ENCODE results near the gene TNFRSF21.
"Not testable (repeated sequence)": the region's sequence is repeated elsewhere in the genome, so short reads cannot be mapped to it uniquely, and the experiment has no call there.

TNFRSF21 gene

GRCh38 chr6:47321577-47321976 lies 11.9 kb upstream of the TNFRSF21 start:
- DNase-seq, result no peak

GRCh38 chr6:47319867-47320266 lies 10.2 kb upstream of the TNFRSF21 start:
- no peak for DNase-seq

GRCh38 chr6:47319382-47319781 lies 9.7 kb upstream of the TNFRSF21 start:
- no peak for DNase-seq

DNA sequence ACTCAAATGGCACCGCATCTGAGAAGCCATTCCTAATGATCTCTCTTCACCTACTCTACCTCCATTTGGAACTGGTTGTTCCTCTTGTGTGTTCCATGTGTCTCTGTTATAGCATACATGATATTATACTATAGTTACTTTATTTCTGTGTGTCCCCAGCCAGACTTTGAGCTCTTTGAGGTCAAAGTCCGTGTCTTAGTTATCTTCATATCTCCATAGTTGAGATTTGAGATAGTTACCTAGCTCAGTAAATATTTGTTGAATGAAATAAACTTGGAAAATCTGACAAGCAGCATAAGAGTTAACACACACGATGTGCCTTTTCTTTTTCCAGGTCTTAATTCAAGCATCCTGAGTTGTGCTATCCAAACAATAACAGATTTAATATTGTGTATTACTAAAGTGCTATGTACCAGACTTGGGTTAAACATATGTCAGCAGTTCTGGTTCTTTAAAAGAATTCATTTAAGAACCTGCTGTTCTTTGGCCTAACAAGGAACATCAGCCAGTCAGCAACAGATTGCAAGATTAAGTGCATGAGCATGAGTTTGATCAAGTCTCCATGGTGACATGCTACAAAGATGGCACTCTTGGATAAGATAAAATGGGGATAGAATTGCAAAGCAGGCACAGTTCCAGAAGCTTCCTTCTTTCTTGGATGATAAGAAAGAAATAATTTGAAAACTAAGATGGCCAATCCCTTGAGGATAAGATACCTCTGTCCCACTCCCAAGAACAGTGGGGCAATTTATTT lies 8.7 kb upstream of the TNFRSF21 start:
- no peak for DNase-seq

- DNase-seq, result not testable (repeated sequence)
Measured at GRCh38 chr6:47315181-47315580, 5.5 kb upstream of the TNFRSF21 start.

DNA sequence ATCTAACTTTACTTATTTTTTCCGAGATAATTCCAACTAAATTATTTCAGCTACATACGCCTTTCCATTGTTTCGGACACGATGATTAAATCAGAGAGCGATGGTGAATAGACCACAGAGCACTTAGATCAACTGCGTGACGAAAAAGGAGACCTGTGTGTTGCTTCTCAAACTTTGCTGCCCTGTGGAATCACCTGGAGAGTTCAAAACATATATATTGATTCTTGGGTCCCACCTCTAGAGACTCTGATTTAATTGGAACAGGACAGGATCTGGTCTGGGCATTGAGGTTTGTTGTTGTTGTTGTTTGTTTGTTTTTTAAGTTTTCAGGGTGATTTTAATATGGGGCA lies 401 bp upstream of the TNFRSF21 start:
- DNase-seq, result no peak

DNA sequence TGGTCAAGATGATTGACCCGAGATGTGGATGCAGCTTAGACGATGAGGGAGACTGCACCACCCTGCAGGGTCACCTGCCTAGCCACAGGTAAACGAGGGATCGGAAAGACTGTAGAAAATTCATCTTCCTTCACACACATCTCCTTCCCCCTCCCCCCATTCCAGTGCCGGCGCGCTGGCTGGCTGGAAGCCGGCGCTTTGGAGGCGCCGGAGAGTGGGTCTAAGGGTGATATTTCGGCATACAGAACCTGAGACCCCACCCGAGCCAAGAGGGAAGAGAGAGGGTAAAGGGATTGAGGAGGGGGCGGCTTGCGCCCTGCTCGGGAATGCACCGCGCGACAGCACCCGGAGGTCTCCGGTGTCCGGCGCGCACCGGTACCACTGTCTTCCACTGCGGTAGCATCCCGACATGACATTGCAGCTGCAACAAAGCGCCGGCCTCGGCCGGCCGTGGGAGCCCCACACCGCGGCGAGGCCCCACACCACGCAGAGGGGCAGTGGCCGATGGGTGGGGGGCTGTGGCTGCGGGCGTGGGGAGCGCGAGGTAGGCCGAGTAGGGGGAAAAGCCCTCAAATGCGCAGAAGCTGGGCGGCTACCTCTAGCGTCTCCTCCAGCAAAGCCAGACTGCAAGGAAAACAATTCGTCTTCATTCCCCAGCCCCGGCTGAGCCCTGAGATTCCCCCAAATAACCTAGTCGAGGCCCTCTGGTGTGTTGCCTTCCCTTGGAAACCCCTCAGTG lies 984 bp downstream of the TNFRSF21 start:
- peak; percentile 83 for DNase-seq

GRCh38 chr6:47308198-47308517 lies 1.5 kb downstream of the TNFRSF21 start:
- peak; percentile 49 for DNase-seq

DNA sequence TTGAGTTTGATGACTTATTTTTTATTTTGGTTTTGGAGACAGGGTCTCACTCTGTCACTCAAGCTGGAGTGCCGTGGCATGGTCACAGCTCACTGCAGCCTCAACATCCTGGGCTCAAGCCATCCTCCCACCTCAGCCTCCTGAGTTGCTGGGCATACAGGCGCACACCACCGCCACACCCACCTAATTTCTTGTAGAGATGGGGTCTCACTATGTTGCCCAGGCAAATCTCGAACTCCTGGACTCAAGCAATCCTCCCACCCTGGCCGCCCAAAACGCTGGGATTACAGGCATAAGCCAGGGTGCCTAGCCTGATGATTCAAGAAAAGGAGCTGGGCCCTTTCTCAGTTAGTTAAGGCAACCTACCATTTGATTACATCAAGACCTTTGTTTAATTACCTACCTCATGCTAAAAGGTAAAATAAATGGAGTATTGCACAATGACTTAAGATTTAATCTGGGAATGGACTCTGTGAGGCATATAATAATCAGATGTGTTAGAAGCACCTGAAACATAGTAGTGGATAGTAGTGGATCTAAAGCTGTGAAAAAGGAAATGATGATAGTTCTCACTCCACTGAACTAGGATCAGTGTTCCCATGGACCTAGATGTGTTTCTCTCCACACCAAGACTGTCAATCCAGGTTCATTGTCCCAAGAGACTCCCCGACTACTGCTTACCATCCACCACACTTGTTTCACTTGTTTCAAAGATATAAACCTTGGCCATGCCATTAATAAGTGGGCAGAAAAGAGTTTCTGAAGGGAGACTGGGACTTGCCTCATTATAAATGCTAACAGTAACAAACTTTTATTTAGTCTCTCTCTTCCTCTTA lies 2.1 kb downstream of the TNFRSF21 start:
- no peak for DNase-seq

DNA sequence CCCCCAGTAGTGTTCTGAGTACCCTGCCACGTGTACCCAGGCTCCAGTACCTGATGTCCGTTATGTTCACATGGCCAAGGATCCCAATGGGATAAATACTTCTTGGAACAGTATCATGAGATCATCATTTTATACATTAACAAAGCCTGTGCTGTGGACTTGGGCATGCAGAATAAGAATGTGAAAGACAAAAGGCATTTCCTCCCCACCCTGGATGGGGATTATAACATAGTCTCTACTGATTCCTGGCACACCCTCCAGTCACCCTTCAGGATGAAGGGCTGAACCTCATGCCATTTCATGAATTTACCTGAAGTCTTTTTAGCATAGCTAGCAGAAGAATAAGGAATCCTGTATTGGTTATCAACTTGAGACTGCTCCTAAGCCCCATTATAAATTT lies 2.8 kb downstream of the TNFRSF21 start:
- no peak for DNase-seq

DNA sequence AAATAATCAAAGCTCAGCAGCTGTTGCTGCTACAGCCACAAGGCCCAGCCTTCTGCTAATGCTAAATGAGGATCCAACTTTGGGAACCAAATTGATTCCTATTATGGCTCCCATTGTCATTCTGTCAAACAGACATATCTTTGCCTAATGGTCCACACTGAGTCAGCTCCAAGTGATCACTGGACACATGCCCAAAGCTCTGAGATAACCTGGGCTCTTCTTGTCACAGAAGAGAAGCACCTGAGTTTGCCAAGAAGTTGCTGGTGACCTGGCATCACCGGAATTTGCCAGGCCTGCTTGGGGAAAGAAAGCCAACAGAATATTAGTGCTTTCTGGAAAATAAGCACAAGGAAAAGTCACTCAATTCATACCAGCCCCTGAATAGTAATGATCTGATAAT lies 5.8 kb downstream of the TNFRSF21 start:
- no peak for DNase-seq

- no peak for DNase-seq
Measured at GRCh38 chr6:47303342-47303741, 6.4 kb downstream of the TNFRSF21 start.

DNA sequence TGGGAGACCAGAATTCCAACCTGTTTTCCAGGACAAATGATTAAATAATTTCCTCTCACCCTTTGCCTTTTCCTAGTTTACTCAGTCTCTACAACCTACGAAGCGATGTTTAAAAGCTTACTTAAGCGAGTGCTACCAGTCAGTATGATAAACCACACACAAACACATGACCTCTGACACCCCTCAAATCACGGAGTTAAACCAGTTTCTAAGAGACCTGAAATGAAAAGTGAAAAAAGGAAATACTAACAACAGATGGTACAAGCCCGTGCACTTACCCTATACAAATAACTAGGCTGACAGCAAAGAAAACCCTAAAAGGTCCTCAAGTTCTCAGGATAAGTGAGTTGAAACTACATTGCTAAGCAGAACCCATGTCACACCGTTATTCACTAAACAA lies 7.7 kb downstream of the TNFRSF21 start:
- DNase-seq, result no peak

- DNase-seq, result no peak
Measured at GRCh38 chr6:47301441-47301840, 8.3 kb downstream of the TNFRSF21 start.

- no peak for DNase-seq
Measured at GRCh38 chr6:47300417-47300816, 9.3 kb downstream of the TNFRSF21 start.

DNA sequence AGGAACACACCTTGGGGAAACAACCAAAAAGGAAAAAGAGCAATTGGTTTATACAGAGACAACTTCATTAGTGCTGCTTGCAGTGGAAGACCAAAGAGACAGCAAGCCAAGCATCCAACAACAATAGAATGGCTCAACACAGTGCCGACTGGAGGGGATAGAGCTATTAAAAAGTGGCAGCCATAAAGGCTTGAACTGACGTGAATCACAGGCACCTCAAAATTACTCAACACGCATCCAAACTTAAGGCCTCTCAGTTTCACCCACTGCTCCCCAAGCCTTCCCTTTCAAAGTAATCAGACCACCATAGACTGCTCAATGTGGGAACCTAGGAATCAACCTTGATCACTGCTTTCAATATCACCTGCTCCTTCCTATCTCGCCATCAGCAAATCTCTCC lies 9.7 kb downstream of the TNFRSF21 start:
- no peak for DNase-seq

GRCh38 chr6:47298475-47298874 lies 11.2 kb downstream of the TNFRSF21 start:
- DNase-seq, result no peak

DNA sequence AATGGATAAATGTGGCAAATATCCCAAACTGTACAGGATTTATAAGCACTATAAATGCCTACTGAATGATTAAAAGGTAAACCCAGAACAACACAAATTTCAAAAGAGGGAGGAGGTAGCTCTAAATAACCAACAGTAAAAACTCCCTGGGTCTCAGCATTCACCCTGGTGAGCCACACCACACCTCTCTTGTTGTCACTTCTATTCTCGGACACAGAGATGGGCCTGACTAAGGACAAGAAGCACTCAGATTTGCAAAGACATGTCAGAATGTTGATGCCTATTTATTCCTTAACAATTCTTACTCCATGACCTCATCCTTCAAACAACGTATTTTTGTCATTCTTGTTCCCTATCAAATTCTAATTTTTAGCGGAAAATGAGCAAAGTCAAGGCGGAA lies 14.7 kb downstream of the TNFRSF21 start:
- DNase-seq, result no peak

DNA sequence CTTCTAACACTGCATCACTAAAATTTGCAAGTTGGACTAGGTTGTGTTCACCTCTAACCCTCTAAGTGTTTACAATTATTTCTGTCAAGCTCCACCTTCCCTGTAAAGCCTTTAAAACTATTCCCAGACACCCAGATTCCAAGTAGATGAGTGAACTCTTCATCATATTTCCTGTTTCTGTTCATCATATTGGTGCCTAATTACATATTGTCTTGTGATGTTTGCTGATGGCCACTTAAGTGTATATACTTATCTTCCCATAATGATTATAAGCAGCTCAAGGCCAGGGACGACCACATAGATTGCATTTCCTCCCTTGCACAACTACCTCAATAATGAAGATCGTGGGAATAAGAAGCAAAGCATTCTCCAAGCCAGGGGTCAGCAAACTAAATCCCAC lies 16.8 kb downstream of the TNFRSF21 start:
- DNase-seq, result no peak

DNA sequence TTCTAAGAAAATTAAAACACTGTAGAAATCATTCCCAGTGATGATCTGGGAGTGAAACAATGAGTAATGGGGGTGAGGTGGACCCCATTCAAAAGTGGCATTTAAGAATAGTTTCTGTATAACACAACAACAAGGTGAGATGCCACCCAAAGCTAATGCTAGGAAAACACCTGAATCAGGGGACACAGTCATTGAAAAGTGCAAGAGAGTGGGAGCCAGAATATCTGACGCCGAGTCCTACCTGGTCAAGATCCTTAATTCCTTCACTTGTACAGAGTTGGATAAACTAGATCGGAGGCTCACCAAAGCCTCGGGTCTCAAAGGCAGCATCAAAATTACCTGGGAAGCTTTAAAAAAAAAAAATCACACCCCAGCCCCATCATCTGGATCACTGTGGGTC lies 17.7 kb downstream of the TNFRSF21 start:
- DNase-seq, result no peak

DNA sequence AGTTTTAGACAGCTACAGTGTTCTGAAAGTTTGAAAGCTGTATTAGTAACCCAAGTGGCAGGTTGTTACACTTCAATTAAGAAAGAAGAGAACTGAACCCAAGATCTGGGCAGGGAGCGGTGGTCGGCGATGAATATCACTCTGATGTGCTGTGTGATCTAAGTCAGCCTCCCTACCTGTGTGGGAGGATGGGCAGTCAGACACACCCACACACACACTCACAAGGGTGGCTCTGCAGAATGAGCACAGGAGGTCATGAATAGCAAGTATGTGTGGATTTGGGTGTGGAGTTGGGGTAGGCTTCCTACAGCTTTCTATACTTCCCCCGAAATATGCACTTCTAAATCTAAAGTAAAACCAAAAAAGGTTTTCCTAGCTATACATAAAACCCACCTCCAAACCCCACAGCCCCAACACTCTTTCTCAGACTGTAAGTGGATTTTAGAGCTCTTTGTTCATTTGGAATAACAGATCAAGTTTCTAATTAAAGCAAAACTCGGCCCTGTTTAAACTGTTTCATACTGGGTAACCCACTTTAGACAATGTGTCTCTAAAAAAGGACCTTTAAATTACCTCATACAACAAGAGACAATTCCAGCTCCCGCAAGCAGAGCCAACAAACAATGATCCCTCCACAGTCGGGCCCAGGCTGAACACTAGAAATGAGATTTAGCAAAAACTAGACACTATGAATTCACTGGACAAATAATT lies 19.4 kb downstream of the TNFRSF21 start:
- DNase-seq, result no peak

DNA sequence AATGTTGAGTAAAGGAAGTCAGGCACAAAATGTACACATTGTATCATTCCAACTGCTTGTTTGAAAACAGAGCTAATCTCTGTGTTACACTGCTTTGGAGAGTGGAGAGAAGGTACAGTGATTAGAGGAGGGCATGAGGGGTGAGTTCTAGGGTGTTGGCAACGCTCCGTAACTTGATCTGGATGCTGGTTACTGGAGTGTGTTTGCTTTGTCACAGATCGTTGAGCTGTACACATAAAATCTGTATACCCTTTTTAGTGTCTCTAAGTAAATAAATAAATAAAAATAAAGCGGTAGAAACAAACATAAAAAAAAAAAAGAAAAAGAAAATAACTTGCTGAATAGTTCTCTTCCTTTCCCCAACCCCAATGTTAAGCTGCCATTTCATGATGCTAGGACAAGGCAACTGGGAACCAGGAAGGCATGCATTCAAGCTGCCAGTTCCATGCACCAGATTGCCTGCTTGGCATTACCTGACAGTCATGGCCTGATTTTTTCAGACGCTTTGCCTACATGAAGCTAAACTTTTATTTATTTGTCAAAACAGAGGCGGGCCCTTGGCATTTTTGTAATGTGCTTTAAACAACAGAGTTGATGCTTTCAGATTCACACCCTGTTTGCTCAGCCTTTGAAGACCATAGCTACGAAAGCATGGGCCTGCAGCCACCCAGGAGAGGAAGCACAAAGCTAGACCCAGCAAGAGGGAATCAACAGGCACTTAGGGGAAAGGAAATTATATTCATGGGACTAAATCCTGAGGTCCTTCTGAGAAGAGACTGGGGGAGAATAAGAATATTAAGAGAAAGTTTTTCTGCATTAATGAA lies 21.2 kb downstream of the TNFRSF21 start:
- DNase-seq, result no peak
